T-helper 1 cell treated with Interleukin-12 subunit alpha and Interleukin-12 subunit beta and Interleukin-4 antibody, amounts not matched to agents 30 μg/mL and 1 μg/mL, for 36 hours (primary cell): ENCODE results near the gene MS4A10.
"Not testable (repeated sequence)": the region's sequence is repeated elsewhere in the genome, so short reads cannot be mapped to it uniquely, and the experiment has no call there.

Experiments
- H3K27ac Mint-ChIP-seq: one replicate; pipeline ENCODE4 v1.8.0; 2021; ENCODE audit warnings: mild to moderate bottlenecking, mixed read lengths
- H3K27me3 Mint-ChIP-seq: one replicate; pipeline ENCODE4 v1.8.0; 2021; ENCODE audit warnings: low read depth, mixed read lengths
- H3K36me3 Mint-ChIP-seq: one replicate; pipeline ENCODE4 v1.8.0; 2021; ENCODE audit warnings: low read depth, mixed read lengths
- H3K4me1 Mint-ChIP-seq: one replicate; pipeline ENCODE4 v1.8.0; 2021; ENCODE audit warnings: low read depth, mixed read lengths
- H3K4me3 Mint-ChIP-seq: one replicate; pipeline ENCODE4 v1.8.0; 2021; ENCODE audit warnings: mild to moderate bottlenecking, moderate library complexity, mixed read lengths
- H3K9me3 Mint-ChIP-seq: one replicate; pipeline ENCODE4 v1.8.0; 2021; ENCODE audit warnings: mixed read lengths

The MS4A10 gene

GRCh38 chr11:60814112-60814511 lies 29.0 kb downstream of the MS4A10 start:
- Mint-ChIP-seq H3K4me3 (no peak overlapping the region), H3K9me3 (peaks cover 15% of the 10 kb centered on the region), H3K4me1 (peaks cover 3% of the 10 kb centered on the region), H3K27me3 (peaks cover 3% of the 10 kb centered on the region), H3K36me3 (no peaks in the 10 kb centered on the region), H3K27ac (no peak overlapping the region)

- Mint-ChIP-seq H3K36me3 (no peaks in the 10 kb centered on the region), H3K4me1 (no peaks in the 10 kb centered on the region), H3K27me3 (peaks cover 3% of the 10 kb centered on the region), H3K27ac (no peak overlapping the region), H3K4me3 (no peak overlapping the region), H3K9me3 (peaks cover 15% of the 10 kb centered on the region)
These were observed 31.5 kb downstream of the MS4A10 start for GRCh38 chr11:60816590-60817157.

- no peak overlapping the region for H3K4me3 Mint-ChIP-seq
- no peak overlapping the region for H3K27ac Mint-ChIP-seq
- H3K4me1 Mint-ChIP-seq, result no peaks in the 10 kb centered on the region
- H3K36me3 Mint-ChIP-seq, result no peaks in the 10 kb centered on the region
- H3K27me3 Mint-ChIP-seq, result no peaks in the 10 kb centered on the region
- H3K9me3 Mint-ChIP-seq, result peaks cover 15% of the 10 kb centered on the region
These were observed 32.9 kb downstream of the MS4A10 start for GRCh38 chr11:60818057-60818456.

- H3K9me3 Mint-ChIP-seq, result peaks cover 7% of the 10 kb centered on the region
These were observed 36.9 kb downstream of the MS4A10 start for GRCh38 chr11:60821827-60822599.

GRCh38 chr11:60823745-60824306 lies 38.7 kb downstream of the MS4A10 start:
- H3K27ac Mint-ChIP-seq, H3K4me3 Mint-ChIP-seq: not testable (repeated sequence)

More at GRCh38 chr11:60821827-60822599, 36.9 kb downstream of the MS4A10 start:
- H3K27me3 Mint-ChIP-seq, result no peaks in the 10 kb centered on the region
- H3K4me1 Mint-ChIP-seq, result no peaks in the 10 kb centered on the region
- no peak overlapping the region for H3K4me3 Mint-ChIP-seq
- H3K36me3 Mint-ChIP-seq, result no peaks in the 10 kb centered on the region
- no peak overlapping the region for H3K27ac Mint-ChIP-seq

GRCh38 chr11:60825118-60825517 lies 40.0 kb downstream of the MS4A10 start:
- no peak overlapping the region for H3K4me3 Mint-ChIP-seq
- H3K36me3 Mint-ChIP-seq, result no peaks in the 10 kb centered on the region
- H3K27ac Mint-ChIP-seq, result no peak overlapping the region
- no peaks in the 10 kb centered on the region for H3K27me3 Mint-ChIP-seq
- H3K9me3 Mint-ChIP-seq, result no peaks in the 10 kb centered on the region
- no peaks in the 10 kb centered on the region for H3K4me1 Mint-ChIP-seq

More at GRCh38 chr11:60823745-60824306, 38.7 kb downstream of the MS4A10 start:
- not testable (repeated sequence) for H3K36me3 Mint-ChIP-seq, H3K9me3 Mint-ChIP-seq, H3K4me1 Mint-ChIP-seq, H3K27me3 Mint-ChIP-seq

GRCh38 chr11:60825790-60826189 lies 40.7 kb downstream of the MS4A10 start:
- H3K9me3 Mint-ChIP-seq, result no peaks in the 10 kb centered on the region
- no peaks in the 10 kb centered on the region for H3K4me1 Mint-ChIP-seq
- no peak overlapping the region for H3K27ac Mint-ChIP-seq
- no peaks in the 10 kb centered on the region for H3K27me3 Mint-ChIP-seq
- no peak overlapping the region for H3K4me3 Mint-ChIP-seq
- no peaks in the 10 kb centered on the region for H3K36me3 Mint-ChIP-seq

GRCh38 chr11:60830478-60831142 lies 45.5 kb downstream of the MS4A10 start:
- Mint-ChIP-seq H3K27me3 (peaks cover 8% of the 10 kb centered on the region), H3K9me3 (no peaks in the 10 kb centered on the region), H3K4me3 (no peak overlapping the region), H3K4me1 (peaks cover 11% of the 10 kb centered on the region), H3K36me3 (no peaks in the 10 kb centered on the region), H3K27ac (no peak overlapping the region)

GRCh38 chr11:60831143-60831500 lies 46.0 kb downstream of the MS4A10 start:
- no peak overlapping the region for H3K4me3 Mint-ChIP-seq
- H3K27me3 Mint-ChIP-seq, result peaks cover 8% of the 10 kb centered on the region
- peaks cover 14% of the 10 kb centered on the region for H3K4me1 Mint-ChIP-seq
- no peaks in the 10 kb centered on the region for H3K36me3 Mint-ChIP-seq
- no peaks in the 10 kb centered on the region for H3K9me3 Mint-ChIP-seq
- no peak overlapping the region for H3K27ac Mint-ChIP-seq

- Mint-ChIP-seq H3K4me1 (peaks cover 14% of the 10 kb centered on the region), H3K9me3 (no peaks in the 10 kb centered on the region), H3K27ac (no peak overlapping the region), H3K36me3 (no peaks in the 10 kb centered on the region), H3K4me3 (no peak overlapping the region), H3K27me3 (peaks cover 8% of the 10 kb centered on the region)
These were observed 46.5 kb downstream of the MS4A10 start for GRCh38 chr11:60831501-60832079.

GRCh38 chr11:60834742-60835533 lies 49.8 kb downstream of the MS4A10 start:
- no peak overlapping the region for H3K4me3 Mint-ChIP-seq
- peaks cover 8% of the 10 kb centered on the region for H3K27me3 Mint-ChIP-seq
- H3K4me1 Mint-ChIP-seq, result peaks cover 17% of the 10 kb centered on the region
- H3K9me3 Mint-ChIP-seq, result no peaks in the 10 kb centered on the region
- no peaks in the 10 kb centered on the region for H3K36me3 Mint-ChIP-seq
- no peak overlapping the region for H3K27ac Mint-ChIP-seq

- Mint-ChIP-seq H3K4me1 (peaks cover 17% of the 10 kb centered on the region), H3K4me3 (no peak overlapping the region)
These were observed 50.4 kb downstream of the MS4A10 start for GRCh38 chr11:60835534-60835846.

GRCh38 chr11:60836866-60837515 lies 51.9 kb downstream of the MS4A10 start:
- H3K9me3 Mint-ChIP-seq, result no peaks in the 10 kb centered on the region
- H3K4me1 Mint-ChIP-seq, result peaks cover 25% of the 10 kb centered on the region
- H3K4me3 Mint-ChIP-seq, result no peak overlapping the region
- H3K27ac Mint-ChIP-seq, result peak overlapping the region; percentile 4
- H3K36me3 Mint-ChIP-seq, result no peaks in the 10 kb centered on the region
- peaks cover 8% of the 10 kb centered on the region for H3K27me3 Mint-ChIP-seq

More at GRCh38 chr11:60835534-60835846, 50.4 kb downstream of the MS4A10 start:
- Mint-ChIP-seq H3K9me3 (no peaks in the 10 kb centered on the region), H3K27ac (no peak overlapping the region), H3K36me3 (no peaks in the 10 kb centered on the region), H3K27me3 (peaks cover 8% of the 10 kb centered on the region)

- Mint-ChIP-seq H3K27ac (no peak overlapping the region), H3K36me3 (no peaks in the 10 kb centered on the region), H3K9me3 (no peaks in the 10 kb centered on the region), H3K27me3 (peaks cover under 1% of the 10 kb centered on the region), H3K4me1 (peaks cover 31% of the 10 kb centered on the region), H3K4me3 (no peak overlapping the region)
These were observed 53.0 kb downstream of the MS4A10 start for GRCh38 chr11:60838132-60838531.
